K562 (cell line): ENCODE measurements around the gene RBBP7.

Experiments
- BRD9 ChIP-seq: fragments of 450-650 bp; IDR thresholded peaks from 2 replicates; pipeline ENCODE4 v1.6.1; 2018; ENCODE audit warnings: low read depth; ENCODE audit not compliant: partially characterized antibody
- CHD2 ChIP-seq: IDR thresholded peaks from 2 replicates; pipeline ENCODE4 v1.6.1; 2011; ENCODE audit warnings: low read depth, low read length
- EP300 ChIP-seq: IDR thresholded peaks from 2 replicates; pipeline ENCODE4 v1.6.1; 2012; ENCODE audit warnings: low read length, improper control_type of control experiment
- HDAC2 ChIP-seq: fragments of 450-650 bp; IDR thresholded peaks from 2 replicates; pipeline ENCODE4 v1.6.1; 2016; ENCODE audit warnings: mild to moderate bottlenecking
- NRF1 ChIP-seq, 2 experiments: fragments of 450-650 bp; IDR thresholded peaks in 1 of 2; conservative IDR thresholded peaks in 1 of 2; 2 replicates each; pipeline ENCODE4 v1.6.1; 2014; ENCODE audit warnings: mild to moderate bottlenecking in 2 of 2
- POLR2A ChIP-seq: fragments of 450-650 bp; conservative IDR thresholded peaks from 2 replicates; pipeline ENCODE4 v1.6.1; 2016
- TBL1XR1 ChIP-seq, 2 experiments: IDR thresholded peaks; 2 replicates each; pipeline ENCODE4 v1.6.1; 2012; ENCODE audit warnings: improper control_type of control experiment in 2 of 2, low read length in 2 of 2, mild to moderate bottlenecking in 1 of 2
- TGIF2 ChIP-seq: sonication (generic); formaldehyde crosslinking; IDR thresholded peaks from 2 replicates; pipeline ENCODE4 v1.8.1; 2022; ENCODE audit warnings: mild to moderate bottlenecking, missing genetic modification reagents, moderate library complexity
- XRCC4 ChIP-seq: IDR thresholded peaks from one replicate; pipeline ENCODE4 v1.6.1; 2011; ENCODE audit not compliant: insufficient read depth, insufficient read length; ENCODE audit errors: extremely low read depth
- ZNF282 ChIP-seq: sonication (generic); formaldehyde crosslinking; IDR thresholded peaks from 2 replicates; pipeline ENCODE4 v1.8.1; 2023; ENCODE audit warnings: missing genetic modification reagents
- TF ChIP-seq, protein P1 (sequence below), 3 experiments: IDR thresholded peaks in 2 of 3; conservative IDR thresholded peaks in 1 of 3; 2 replicates each; pipeline ENCODE4 v1.5.1; 2011 to 2012; ENCODE audit warnings: low read length in 3 of 3, mild to moderate bottlenecking in 3 of 3, control low read depth in 2 of 3, improper control_type of control experiment in 1 of 3, inconsistent platforms in 1 of 3, low read depth in 1 of 3, mixed read lengths in 1 of 3, moderate library complexity in 1 of 3; ENCODE audit not compliant: insufficient read depth in 2 of 3
- TF ChIP-seq, protein P2 (sequence below): sonication (generic); formaldehyde crosslinking; IDR thresholded peaks from 2 replicates; pipeline ENCODE4 v1.8.0; 2022; ENCODE audit warnings: missing genetic modification reagents, mild to moderate bottlenecking, borderline replicate concordance
- TF ChIP-seq, protein P3 (sequence below): IDR thresholded peaks from 3 replicates; pipeline ENCODE4 v1.6.1; 2011; ENCODE audit warnings: borderline replicate concordance, mild to moderate bottlenecking; ENCODE audit not compliant: insufficient read length, insufficient read depth

DNA sequence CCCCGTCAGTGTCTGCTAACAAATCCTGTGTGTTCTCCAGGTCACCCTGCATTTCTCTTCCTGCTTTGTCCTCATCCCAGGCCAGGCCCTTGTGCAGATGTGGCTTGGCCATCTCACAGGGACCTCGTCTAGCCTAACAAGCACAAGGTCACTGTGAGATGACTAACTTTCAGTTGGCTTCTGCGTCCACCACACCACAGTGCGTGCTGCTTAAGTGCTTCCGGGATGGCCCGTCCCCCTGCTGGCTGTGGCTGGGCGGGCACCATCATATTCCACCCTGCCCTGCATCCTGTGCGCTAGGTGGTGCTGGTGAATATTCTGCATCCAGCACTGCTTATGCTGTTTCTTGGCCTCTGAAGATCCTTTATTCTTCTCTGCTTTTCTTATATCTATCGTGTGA, 33.8 kb downstream of the RBBP7 start:
- TF ChIP-seq ZNF282 (CRISPR knock-in tag) (no peak), XRCC4 (no peak), TGIF2 (CRISPR knock-in tag) (no peak), POLR2A (no peak), EP300 (no peak), BRD9 (no peak), TBL1XR1 (IDR thresholded peaks at IDR 0.05; ENCODE audit: low read length in 2 of 2) (no peak), HDAC2 (no peak), NRF1 (conservative IDR thresholded peaks at IDR 0.05 in 1 of 2, IDR thresholded peaks at IDR 0.05 in 1 of 2) (no peak), CHD2 (no peak)
- TF ChIP-seq, protein P1, sequence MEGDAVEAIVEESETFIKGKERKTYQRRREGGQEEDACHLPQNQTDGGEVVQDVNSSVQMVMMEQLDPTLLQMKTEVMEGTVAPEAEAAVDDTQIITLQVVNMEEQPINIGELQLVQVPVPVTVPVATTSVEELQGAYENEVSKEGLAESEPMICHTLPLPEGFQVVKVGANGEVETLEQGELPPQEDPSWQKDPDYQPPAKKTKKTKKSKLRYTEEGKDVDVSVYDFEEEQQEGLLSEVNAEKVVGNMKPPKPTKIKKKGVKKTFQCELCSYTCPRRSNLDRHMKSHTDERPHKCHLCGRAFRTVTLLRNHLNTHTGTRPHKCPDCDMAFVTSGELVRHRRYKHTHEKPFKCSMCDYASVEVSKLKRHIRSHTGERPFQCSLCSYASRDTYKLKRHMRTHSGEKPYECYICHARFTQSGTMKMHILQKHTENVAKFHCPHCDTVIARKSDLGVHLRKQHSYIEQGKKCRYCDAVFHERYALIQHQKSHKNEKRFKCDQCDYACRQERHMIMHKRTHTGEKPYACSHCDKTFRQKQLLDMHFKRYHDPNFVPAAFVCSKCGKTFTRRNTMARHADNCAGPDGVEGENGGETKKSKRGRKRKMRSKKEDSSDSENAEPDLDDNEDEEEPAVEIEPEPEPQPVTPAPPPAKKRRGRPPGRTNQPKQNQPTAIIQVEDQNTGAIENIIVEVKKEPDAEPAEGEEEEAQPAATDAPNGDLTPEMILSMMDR (IDR thresholded peaks at IDR 0.05 in 2 of 3, conservative IDR thresholded peaks at IDR 0.05 in 1 of 3; ENCODE audit: insufficient read depth in 2 of 3, low read depth in 1 of 3, low read length in 3 of 3), result peak; percentile 30 to 81 (median 49); a peak in 5 of 6 replicates
- TF ChIP-seq, protein P2, sequence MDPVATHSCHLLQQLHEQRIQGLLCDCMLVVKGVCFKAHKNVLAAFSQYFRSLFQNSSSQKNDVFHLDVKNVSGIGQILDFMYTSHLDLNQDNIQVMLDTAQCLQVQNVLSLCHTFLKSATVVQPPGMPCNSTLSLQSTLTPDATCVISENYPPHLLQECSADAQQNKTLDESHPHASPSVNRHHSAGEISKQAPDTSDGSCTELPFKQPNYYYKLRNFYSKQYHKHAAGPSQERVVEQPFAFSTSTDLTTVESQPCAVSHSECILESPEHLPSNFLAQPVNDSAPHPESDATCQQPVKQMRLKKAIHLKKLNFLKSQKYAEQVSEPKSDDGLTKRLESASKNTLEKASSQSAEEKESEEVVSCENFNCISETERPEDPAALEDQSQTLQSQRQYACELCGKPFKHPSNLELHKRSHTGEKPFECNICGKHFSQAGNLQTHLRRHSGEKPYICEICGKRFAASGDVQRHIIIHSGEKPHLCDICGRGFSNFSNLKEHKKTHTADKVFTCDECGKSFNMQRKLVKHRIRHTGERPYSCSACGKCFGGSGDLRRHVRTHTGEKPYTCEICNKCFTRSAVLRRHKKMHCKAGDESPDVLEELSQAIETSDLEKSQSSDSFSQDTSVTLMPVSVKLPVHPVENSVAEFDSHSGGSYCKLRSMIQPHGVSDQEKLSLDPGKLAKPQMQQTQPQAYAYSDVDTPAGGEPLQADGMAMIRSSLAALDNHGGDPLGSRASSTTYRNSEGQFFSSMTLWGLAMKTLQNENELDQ (CRISPR knock-in tag), result no peak
- TF ChIP-seq, protein P3, sequence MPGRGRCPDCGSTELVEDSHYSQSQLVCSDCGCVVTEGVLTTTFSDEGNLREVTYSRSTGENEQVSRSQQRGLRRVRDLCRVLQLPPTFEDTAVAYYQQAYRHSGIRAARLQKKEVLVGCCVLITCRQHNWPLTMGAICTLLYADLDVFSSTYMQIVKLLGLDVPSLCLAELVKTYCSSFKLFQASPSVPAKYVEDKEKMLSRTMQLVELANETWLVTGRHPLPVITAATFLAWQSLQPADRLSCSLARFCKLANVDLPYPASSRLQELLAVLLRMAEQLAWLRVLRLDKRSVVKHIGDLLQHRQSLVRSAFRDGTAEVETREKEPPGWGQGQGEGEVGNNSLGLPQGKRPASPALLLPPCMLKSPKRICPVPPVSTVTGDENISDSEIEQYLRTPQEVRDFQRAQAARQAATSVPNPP, result no peak
